SJCRH30 (cell line): ENCODE measurements around the gene STX10. TPM values are rescaled to one million over a fixed set of nuclear protein-coding genes. Genes with fewer than 3 reads are reported as not detected.

Source experiments
- DNase-seq, 2 experiments: peaks; one replicate each; pipeline ENCODE4 v3.0.0-alpha.2; 2015 to 2020
- H3K27ac ChIP-seq: fragments of 250-450 bp; sonication (Bioruptor Pico); 2 replicates; pipeline ENCODE4 v1.5.1; 2020; ENCODE audit warnings: mild to moderate bottlenecking, moderate library complexity
- H3K27me3 ChIP-seq: fragments of 250-450 bp; sonication (Bioruptor Pico); 2 replicates; pipeline ENCODE4 v1.5.1; 2020; ENCODE audit warnings: mild to moderate bottlenecking, moderate library complexity
- H3K36me3 ChIP-seq: fragments of 250-450 bp; sonication (Bioruptor Pico); 2 replicates; pipeline ENCODE4 v1.5.1; 2020; ENCODE audit warnings: mild to moderate bottlenecking, moderate library complexity
- H3K4me1 ChIP-seq: fragments of 250-450 bp; sonication (Bioruptor Pico); 2 replicates; pipeline ENCODE4 v1.5.1; 2020; ENCODE audit warnings: mild to moderate bottlenecking, moderate library complexity
- H3K4me3 ChIP-seq: fragments of 250-450 bp; sonication (Bioruptor Pico); 2 replicates; pipeline ENCODE4 v1.5.1; 2020; ENCODE audit warnings: mild to moderate bottlenecking, moderate library complexity
- H3K9me3 ChIP-seq: fragments of 250-450 bp; sonication (Bioruptor Pico); replicated peaks from 2 replicates; pipeline ENCODE4 v1.5.1; 2020; ENCODE audit warnings: mild to moderate bottlenecking, moderate library complexity
- total RNA-seq: library from RNA; depleted of rRNA; stranded (reverse); fragments of >200 nt; shearing (Covaris generic); gene quantifications from 2 replicates; pipeline ENCODE4 v1.2.3, GENCODE V29; 2014

The STX10 gene
- total RNA-seq, 1 experiment from 2014 or later = 58.5 TPM

DNA sequence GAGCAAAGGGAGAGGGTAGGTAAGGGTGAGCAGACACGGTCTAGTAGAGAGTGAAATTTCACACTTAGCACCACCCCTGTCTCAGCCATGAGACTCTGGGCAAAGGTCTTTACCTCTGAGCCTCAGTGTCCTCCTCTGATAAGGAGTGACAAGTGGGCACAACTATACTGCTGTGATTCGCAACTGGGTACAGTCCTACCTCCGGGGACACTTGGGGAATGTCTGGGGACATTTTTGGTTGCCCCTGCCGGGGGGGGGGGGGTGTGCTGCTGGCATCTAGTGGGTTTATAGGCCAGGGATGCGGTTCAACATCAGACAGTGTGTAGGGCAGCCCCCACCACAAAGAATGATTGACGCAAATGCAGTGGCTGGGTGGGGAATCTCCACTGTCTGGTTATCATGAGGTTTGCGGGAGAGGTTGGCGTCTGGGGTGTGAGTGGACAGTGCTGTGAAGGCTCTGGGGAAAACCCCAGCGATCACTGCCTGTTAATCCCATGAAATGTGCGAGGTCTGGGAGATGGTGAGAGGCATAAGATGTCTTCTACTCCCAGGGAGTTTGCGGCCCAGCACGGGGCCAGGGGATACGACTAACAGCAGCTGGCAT, 27.8 kb downstream of the STX10 start:
- DNase-seq = no peak
- H3K36me3 ChIP-seq = peaks cover 38% of the 10 kb centered on the region
- no peak overlapping the region for H3K4me3 ChIP-seq
- no peaks in the 10 kb centered on the region for H3K27me3 ChIP-seq
- H3K27ac ChIP-seq = no peak overlapping the region
- peaks cover 4% of the 10 kb centered on the region for H3K4me1 ChIP-seq
- no peaks in the 10 kb centered on the region for H3K9me3 ChIP-seq

GRCh38 chr19:13121551-13122274, 28.5 kb downstream of the STX10 start:
- Histone ChIP-seq H3K4me3 (no peak overlapping the region), H3K36me3 (peaks cover 35% of the 10 kb centered on the region), H3K27me3 (no peaks in the 10 kb centered on the region), H3K9me3 (no peaks in the 10 kb centered on the region), H3K27ac (no peak overlapping the region), H3K4me1 (0 out of 2 replicates have a peak, but pooled peaks cover 3% of the 10 kb centered on the region)
- DNase-seq = no peak

DNA sequence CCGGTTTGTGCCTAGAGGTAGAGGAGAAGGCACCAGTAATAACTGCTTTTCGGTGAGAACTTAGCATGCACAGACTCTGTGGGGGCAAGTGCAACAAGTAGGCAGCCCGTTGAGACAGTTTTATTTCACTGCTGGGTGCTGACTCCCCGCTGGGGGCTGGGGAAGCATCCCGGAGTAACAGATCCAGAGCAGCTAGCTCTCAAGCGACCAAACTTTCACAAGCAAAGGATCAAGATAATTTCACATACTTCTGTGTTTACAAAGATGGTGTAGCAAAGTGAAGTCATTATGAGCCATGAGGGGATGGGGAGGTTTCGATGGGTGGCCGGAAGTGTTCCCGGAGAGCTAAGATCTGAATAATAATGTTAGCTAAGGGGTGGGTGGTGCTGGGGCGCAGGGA, 29.4 kb downstream of the STX10 start:
- H3K27ac ChIP-seq = no peak overlapping the region
- H3K4me1 ChIP-seq = no peaks in the 10 kb centered on the region
- no peaks in the 10 kb centered on the region for H3K9me3 ChIP-seq
- peaks cover 28% of the 10 kb centered on the region for H3K36me3 ChIP-seq
- no peak for DNase-seq
- H3K27me3 ChIP-seq = no peaks in the 10 kb centered on the region
- no peak overlapping the region for H3K4me3 ChIP-seq

- Histone ChIP-seq H3K27me3 (no peaks in the 10 kb centered on the region), H3K9me3 (no peaks in the 10 kb centered on the region), H3K27ac (no peak overlapping the region), H3K36me3 (peaks cover 27% of the 10 kb centered on the region), H3K4me3 (no peak overlapping the region), H3K4me1 (no peaks in the 10 kb centered on the region; the same call in 1 of the 2 replicates)
- DNase-seq = no peak
Measured at GRCh38 chr19:13120031-13120430, 30.1 kb downstream of the STX10 start.

DNA sequence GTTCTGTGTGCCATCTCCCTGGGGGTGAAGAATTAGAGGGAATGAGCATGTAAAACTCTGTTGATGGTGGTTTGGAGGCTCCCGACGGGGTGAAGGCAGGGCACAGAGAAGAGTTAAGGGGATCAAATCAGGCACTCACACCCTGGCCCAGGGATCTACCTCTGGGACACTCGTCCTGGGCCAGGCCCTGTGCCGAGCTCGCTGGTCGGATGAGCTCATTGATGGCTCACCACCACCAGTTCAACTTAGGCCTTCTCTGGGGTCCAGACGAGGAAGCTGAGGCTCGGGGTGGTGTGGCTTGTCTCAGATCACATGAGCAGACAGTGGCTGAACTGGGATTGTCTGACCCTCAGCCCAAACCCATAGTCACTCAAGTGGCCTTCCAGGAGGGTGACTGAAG, 30.5 kb downstream of the STX10 start:
- Histone ChIP-seq H3K36me3 (peaks cover 27% of the 10 kb centered on the region), H3K4me1 (no peaks in the 10 kb centered on the region; the same call in 1 of the 2 replicates), H3K27ac (no peak overlapping the region), H3K4me3 (no peak overlapping the region), H3K9me3 (no peaks in the 10 kb centered on the region), H3K27me3 (no peaks in the 10 kb centered on the region)
- DNase-seq = no peak

DNA sequence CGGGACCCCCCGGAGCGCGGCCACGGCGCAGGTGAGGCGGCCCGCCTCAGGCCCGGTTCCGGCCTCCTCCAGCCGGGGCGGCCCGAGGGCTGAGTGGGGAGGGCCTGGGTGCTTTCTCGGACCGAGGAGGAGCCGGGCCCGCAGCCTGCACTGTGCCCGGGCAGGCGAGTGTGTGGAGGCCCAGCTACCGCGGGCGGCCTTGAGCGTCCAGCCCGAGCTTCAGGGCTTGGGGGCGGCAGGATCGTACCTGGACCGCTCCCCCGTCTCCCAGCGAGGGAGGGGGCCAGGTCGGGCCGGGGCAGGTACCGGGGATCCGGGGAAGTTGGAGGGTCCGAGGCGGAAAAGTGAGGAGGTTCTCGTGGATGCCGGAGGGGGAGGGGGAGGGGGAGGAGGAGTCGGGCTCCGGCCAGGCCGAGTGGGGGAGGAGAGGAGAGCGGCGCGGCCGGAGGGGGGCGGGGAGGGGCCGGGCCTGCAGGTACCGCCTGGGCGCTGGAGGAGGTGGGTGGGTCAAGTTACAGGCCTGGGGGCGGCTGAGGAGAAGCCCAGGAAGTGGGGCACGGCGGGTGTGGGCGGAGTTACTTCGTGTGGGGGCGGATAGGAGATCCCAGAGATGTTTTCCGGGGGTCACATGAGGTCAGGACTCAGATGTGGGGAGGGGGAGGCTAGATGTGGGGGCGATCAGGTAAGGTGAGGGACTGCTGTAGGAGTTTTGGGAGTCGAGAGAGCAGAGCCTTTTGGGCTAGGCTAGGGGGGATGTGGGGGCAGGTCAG, 31.6 kb downstream of the STX10 start:
- Histone ChIP-seq H3K4me3 (peak overlapping the region; percentile 98), H3K4me1 (no peaks in the 10 kb centered on the region; the same call in 1 of the 2 replicates), H3K27me3 (no peaks in the 10 kb centered on the region), H3K36me3 (peaks cover 28% of the 10 kb centered on the region), H3K27ac (peak overlapping the region; percentile 67; the same call in 1 of the 2 replicates), H3K9me3 (no peaks in the 10 kb centered on the region)
- DNase-seq = peak; percentile 81 to 88

DNA sequence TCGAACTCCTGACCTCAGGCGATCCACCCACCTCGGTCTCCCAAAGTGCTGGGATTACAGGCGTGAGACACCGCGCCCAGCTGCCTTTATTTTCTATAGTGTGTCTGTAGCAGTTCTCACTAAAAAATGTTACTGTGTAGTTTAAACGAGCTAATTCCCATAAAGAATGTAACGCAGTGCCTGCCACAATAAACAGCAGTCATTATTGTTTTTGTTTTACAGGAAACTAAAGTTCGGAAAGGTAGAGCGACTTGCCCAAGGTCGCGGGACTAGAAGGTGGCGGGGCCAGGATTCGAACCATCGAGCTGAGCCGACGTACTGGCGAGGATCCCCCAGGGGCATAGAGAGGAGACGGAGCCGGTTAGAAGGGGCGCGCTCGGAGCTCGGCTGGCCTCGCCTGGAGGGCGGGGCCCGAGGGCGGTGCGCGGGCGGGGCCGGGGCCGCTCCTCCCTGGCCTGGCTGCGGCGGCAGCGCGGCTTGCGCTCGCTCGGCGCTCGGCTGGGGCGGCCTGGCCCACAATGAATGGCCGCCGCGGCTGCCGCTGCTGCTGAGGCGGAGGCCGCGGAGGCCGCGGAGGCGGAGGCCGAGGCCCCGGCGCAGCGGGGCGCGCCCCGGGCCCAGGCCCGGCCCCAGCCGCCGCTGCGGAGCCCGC, 32.3 kb downstream of the STX10 start, which contains the start of gene NACC1:
Gene NACC1 (plus strand): TSS at position 493 of the 652 bp plus-strand sequence. CDS start 16,944 bp downstream, outside the sequence.
- peak; percentile 96 to 98 for DNase-seq
- Histone ChIP-seq H3K4me3 (peak within 1 kb of the TSS; percentile 98), H3K27me3 (no peaks in the 10 kb centered on the region), H3K36me3 (peaks cover 30% of the 10 kb centered on the region), H3K9me3 (no peaks in the 10 kb centered on the region), H3K27ac (peak within 1 kb of the TSS; percentile 67; the same call in 1 of the 2 replicates), H3K4me1 (no peaks in the 10 kb centered on the region; the same call in 1 of the 2 replicates)

- Histone ChIP-seq H3K4me1 (no peaks in the 10 kb centered on the region; the same call in 1 of the 2 replicates), H3K4me3 (peak overlapping the region; percentile 83), H3K9me3 (no peaks in the 10 kb centered on the region), H3K27me3 (no peaks in the 10 kb centered on the region), H3K27ac (peak overlapping the region; percentile 95; the same call in 1 of the 2 replicates), H3K36me3 (peaks cover 30% of the 10 kb centered on the region)
- DNase-seq = peak in 1 of 2 experiments; percentile 38
Measured at GRCh38 chr19:13117176-13117771, 32.9 kb downstream of the STX10 start.

DNA sequence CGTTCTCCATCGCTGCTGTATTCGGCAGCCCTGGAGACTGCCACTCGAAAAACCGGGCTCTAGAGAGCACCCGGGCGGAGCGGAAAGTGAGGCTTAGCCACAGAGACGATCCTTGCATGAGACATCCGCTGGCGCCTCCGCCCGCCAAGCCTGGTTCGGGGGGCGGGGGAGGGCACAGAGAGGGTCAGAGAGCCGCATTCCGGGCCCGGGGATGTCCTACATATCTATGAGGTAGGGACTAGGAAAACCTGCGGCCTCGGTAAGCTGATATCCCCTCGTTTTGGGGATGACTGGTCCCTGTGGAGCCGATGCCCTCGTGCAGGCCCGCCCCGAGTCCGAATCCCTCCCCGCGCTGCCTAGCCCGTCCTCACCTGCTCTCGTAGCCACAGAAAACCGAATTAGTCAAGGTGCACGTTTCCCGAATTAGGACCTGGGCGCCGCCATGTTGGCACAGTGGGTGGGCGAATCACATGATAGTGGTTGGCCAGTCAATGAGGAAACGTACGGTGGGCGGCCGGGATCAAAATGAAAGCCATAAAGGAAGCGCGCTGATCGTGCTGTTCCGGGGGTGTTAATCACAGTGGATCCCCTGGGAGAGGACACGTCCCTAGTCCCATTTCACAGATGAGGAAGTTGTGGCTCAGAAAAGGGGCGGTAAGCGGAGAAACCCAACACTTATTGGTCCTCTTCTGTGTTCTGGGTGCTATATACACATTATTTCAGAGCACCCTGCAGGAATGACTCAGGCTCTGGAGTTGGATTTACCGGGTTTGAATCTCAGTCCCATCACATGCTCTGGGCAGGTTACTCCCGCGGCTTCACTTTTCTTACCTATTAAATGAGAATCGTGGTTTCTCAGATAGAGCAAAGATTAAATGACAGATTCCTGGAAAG, 33.6 kb downstream of the STX10 start, which contains the start of gene TRMT1:
Gene TRMT1 (minus strand): TSS at position 459 of the 894 bp plus-strand sequence. CDS start 341 bp downstream, at position 118.
- Histone ChIP-seq H3K27me3 (no peaks in the 10 kb centered on the region), H3K36me3 (peaks cover 31% of the 10 kb centered on the region), H3K4me1 (no peaks in the 10 kb centered on the region; the same call in 1 of the 2 replicates), H3K9me3 (no peaks in the 10 kb centered on the region), H3K4me3 (peak within 1 kb of the TSS; percentile 83), H3K27ac (peak within 1 kb of the TSS; percentile 95)
- peak; percentile 98 for DNase-seq

DNA sequence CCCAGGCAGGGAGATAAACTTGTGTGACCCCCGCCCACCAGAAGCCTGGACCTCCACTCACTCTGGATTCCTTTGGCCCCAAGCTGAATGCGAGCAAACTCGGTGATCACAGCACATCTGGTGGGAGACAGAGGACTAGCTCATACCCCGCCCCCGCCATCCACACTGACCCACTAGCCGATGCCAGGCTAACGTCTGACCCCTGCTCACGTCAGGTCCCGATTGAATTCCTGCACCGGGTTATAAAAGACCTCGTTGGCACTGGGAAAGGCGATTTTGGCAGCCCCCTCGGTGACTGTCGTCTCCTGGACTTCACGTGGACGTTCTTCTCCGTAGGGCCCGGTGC, 34.3 kb downstream of the STX10 start:
- Histone ChIP-seq H3K4me1 (no peaks in the 10 kb centered on the region; the same call in 1 of the 2 replicates), H3K9me3 (no peaks in the 10 kb centered on the region), H3K4me3 (peak overlapping the region; percentile 83), H3K27ac (peak overlapping the region; percentile 95), H3K36me3 (peaks cover 29% of the 10 kb centered on the region), H3K27me3 (no peaks in the 10 kb centered on the region)
- DNase-seq = no peak

DNA sequence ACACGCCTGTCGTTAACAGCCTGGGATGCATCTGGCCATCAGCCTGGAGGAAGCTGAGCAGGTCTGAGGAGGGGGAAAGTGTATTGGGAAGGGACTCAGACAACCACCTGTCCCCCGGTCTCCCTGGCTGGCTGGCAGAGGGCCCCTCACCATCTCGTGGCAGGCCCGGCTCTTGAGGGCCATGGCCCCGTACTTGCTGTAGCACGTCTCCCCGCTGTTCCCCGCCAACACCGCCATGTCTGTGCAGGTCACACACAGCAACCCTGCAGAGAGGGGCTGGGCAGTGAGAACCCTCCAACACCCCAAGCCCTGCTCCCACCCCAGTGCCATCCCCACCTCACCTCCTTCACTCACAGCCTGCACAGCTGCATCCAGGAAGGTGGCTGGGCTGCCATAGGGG, 37.6 kb downstream of the STX10 start:
- no peak overlapping the region for H3K27ac ChIP-seq
- H3K27me3 ChIP-seq = no peaks in the 10 kb centered on the region
- no peak for DNase-seq
- H3K4me3 ChIP-seq = no peak overlapping the region
- H3K36me3 ChIP-seq = peaks cover 48% of the 10 kb centered on the region
- no peaks in the 10 kb centered on the region for H3K9me3 ChIP-seq
- no peaks in the 10 kb centered on the region; the same call in 1 of the 2 replicates for H3K4me1 ChIP-seq

DNA sequence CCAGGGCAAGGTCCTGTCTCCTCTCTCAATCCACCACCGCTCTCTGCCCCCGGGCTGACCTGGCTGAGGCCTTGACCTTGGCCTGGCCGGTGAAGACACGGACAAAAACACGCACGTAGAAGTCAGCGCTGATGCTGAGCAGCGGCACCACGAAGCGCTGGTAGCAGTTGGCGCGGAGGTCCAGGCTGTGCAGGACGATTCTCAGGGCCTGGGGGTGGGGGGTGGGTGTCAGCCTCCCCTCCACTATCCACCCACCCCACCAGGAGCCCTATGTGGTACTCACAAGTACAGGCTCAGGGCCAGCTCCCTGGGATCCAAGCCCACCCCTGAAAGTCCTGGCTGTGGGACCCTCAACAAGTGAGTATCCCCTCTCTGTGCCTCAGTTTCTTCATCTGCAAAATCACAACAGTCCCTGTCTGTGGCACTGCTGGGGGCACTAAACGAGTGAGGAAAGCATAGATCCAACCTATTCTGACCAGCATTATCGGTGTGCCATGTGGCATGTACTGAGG, 40.0 kb downstream of the STX10 start:
- DNase-seq = no peak
- no peak overlapping the region for H3K27ac ChIP-seq
- H3K4me3 ChIP-seq = no peak overlapping the region
- peaks cover 55% of the 10 kb centered on the region for H3K36me3 ChIP-seq
- no peaks in the 10 kb centered on the region for H3K4me1 ChIP-seq
- H3K9me3 ChIP-seq = no peaks in the 10 kb centered on the region
- H3K27me3 ChIP-seq = no peaks in the 10 kb centered on the region
